Measurements from ENCODE around the gene OBSCN. TPM values are rescaled to one million over a fixed set of nuclear protein-coding genes. Genes with fewer than 3 reads are reported as not detected.

The OBSCN gene
- total and polyA plus RNA-seq, 2 donors (not counting 1 experiment from before 2014, with no cell fraction given), result 10.0 to 63.9 TPM

DNA sequence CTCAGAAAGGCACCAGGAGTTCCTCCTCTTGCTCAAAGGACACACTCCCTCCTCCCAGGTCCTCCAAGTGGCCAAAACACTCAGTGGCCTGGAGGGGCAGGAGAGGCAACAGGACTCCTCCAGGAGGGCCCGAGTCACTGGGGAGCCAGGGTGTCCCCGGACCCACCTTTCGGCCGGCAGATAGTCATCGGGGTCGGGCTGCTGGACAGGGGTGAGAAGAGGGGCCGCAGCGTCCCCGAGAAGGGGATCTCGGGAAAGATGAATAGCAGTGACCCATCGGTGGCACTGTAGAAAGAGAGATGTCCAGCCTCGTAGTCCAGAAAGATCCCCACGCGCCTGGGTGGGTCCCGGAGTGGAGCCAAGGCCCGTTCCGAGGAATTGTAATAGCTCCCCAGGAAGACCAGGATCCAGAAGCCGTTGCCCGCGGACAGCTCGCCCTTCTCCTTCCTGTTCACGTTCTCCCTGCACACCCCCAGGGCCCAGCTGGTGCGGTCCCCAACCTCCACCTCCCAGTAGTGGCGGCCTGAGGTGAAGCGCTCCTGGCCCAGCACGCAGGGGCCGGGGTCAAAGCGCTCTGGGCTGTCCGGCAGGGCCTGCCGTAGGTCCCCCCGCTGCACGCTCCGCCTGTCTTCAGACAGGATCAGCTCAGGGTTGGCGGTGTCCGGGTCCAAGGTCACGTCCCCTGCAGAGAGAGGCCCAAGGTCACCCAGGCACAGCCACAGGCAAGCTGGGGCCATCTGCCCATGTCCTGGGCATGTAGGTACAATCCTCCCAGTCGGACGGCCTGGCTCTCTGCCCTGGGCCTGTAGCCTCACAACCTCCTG lies 186.9 kb downstream of the OBSCN start:
- peaks cover 35% of the 10 kb centered on the region for H4K20me1 ChIP-seq (ENCODE audit: control insufficient read depth, insufficient read depth, low read length, poor library complexity, severe bottlenecking)
- Mint-ChIP-seq H3K27me3 (no peaks in the 10 kb centered on the region), H3K9me3 (ENCODE audit: insufficient read depth) (no peaks in the 10 kb centered on the region), H3K4me3 (no peak overlapping the region), H3K27ac (no peak overlapping the region), H3K4me1 (no peaks in the 10 kb centered on the region)
- peaks cover 7 to 48% of the 10 kb centered on the region in 2 experiments for H3K36me3 ChIP-seq (replicated peaks in 1 of 2; ENCODE audit: control extremely low read depth in 1 of 2, control insufficient read depth in 1 of 2, extremely low read depth in 1 of 2, insufficient read depth in 2 of 2, low read length in 1 of 2)
- ChIA-PET POLR2A (interaction anchor here (0.6 kb wide), 1 partner anchor 1844 kb away, joined by 3 read pairs; no protein-coding TSS in a partner anchor), CTCF (no interaction called here)
- DNase-seq (no peak), ATAC-seq (ENCODE audit: low read depth) (no peak)
- no peak overlapping the region for H3K4me2 ChIP-seq (replicated peaks; ENCODE audit: low read depth, low read length, poor library complexity, severe bottlenecking)
- H3K27me3 ChIP-seq (replicated peaks in 1 of 4; ENCODE audit: control extremely low read depth in 1 of 4, control insufficient read depth in 3 of 4, insufficient read depth in 4 of 4, low read length in 3 of 4), result no peaks in the 10 kb centered on the region
- no peak overlapping the region for H3K4me3 ChIP-seq (ENCODE audit: control extremely low read depth in 1 of 5, extremely low read depth in 1 of 5, insufficient read depth in 1 of 5, low read depth in 2 of 5, low read length in 4 of 5)
- WGBS (ENCODE audit: insufficient coverage), result 98% methylated on average over 35 of the region's 38 CpGs
- no peak overlapping the region for H3K27ac ChIP-seq (ENCODE audit: low read length in 2 of 2)
- H3K9me3 ChIP-seq (ENCODE audit: control extremely low read depth in 1 of 3, control insufficient read depth in 2 of 3, insufficient read depth in 1 of 3, low read length in 2 of 3), result no peaks in the 10 kb centered on the region
- H2AFZ ChIP-seq (ENCODE audit: insufficient read depth, low read depth, low read length, poor library complexity, severe bottlenecking), result no peak overlapping the region
- intact Hi-C loops (cut with micrococcal nuclease), result no loop called here
- H3K4me1 ChIP-seq (ENCODE audit: control insufficient read depth in 2 of 2, insufficient read depth in 2 of 2, low read length in 2 of 2), result no peaks in the 10 kb centered on the region
- TF ChIP-seq, protein P1, sequence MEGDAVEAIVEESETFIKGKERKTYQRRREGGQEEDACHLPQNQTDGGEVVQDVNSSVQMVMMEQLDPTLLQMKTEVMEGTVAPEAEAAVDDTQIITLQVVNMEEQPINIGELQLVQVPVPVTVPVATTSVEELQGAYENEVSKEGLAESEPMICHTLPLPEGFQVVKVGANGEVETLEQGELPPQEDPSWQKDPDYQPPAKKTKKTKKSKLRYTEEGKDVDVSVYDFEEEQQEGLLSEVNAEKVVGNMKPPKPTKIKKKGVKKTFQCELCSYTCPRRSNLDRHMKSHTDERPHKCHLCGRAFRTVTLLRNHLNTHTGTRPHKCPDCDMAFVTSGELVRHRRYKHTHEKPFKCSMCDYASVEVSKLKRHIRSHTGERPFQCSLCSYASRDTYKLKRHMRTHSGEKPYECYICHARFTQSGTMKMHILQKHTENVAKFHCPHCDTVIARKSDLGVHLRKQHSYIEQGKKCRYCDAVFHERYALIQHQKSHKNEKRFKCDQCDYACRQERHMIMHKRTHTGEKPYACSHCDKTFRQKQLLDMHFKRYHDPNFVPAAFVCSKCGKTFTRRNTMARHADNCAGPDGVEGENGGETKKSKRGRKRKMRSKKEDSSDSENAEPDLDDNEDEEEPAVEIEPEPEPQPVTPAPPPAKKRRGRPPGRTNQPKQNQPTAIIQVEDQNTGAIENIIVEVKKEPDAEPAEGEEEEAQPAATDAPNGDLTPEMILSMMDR (IDR thresholded peaks at IDR 0.05), result no peak
- no peak for TF ChIP-seq EZH2 (IDR thresholded peaks at IDR 0.05; ENCODE audit: borderline replicate concordance, insufficient read depth, low read depth, low read length, poor library complexity, severe bottlenecking)
- peaks cover 2% of the 10 kb centered on the region for H3K79me2 ChIP-seq (ENCODE audit: control insufficient read depth, insufficient read depth, low read length)
- no peak overlapping the region for H3K9ac ChIP-seq (ENCODE audit: low read length)
